GM19351 (cell line): Measurements from ENCODE around the gene BPIFB3.

ENCODE experiments used
- ATAC-seq: cut with Tn5 transposase; IDR thresholded peaks from one replicate; pipeline ENCODE4 v1.9.1; 2021; ENCODE audit warnings: mild to moderate bottlenecking, moderate library complexity; ENCODE audit not compliant: unreplicated experiment

BPIFB3 gene

GRCh38 chr20:33015700-33016580, 37.8 kb upstream of the BPIFB3 start:
- ATAC-seq, result no peak

- ATAC-seq, result no peak
These were observed 37.1 kb upstream of the BPIFB3 start for GRCh38 chr20:33016581-33017109.

GRCh38 chr20:33017542-33017941, 36.2 kb upstream of the BPIFB3 start:
- ATAC-seq, result no peak

- no peak for ATAC-seq
These were observed 35.4 kb upstream of the BPIFB3 start for GRCh38 chr20:33018169-33018931.

GRCh38 chr20:33019465-33020277, 34.0 kb upstream of the BPIFB3 start:
- no peak for ATAC-seq

- no peak for ATAC-seq
These were observed 33.2 kb upstream of the BPIFB3 start for GRCh38 chr20:33020278-33021161.

GRCh38 chr20:33021879-33022278, 31.8 kb upstream of the BPIFB3 start:
- no peak for ATAC-seq

- no peak for ATAC-seq
These were observed 31.4 kb upstream of the BPIFB3 start for GRCh38 chr20:33022289-33022688.

- no peak for ATAC-seq
These were observed 30.8 kb upstream of the BPIFB3 start for GRCh38 chr20:33022694-33023438.

- no peak for ATAC-seq
These were observed 30.1 kb upstream of the BPIFB3 start for GRCh38 chr20:33023439-33024242.

- ATAC-seq, result no peak
These were observed 29.5 kb upstream of the BPIFB3 start for GRCh38 chr20:33024243-33024560.

GRCh38 chr20:33024609-33025317, 28.9 kb upstream of the BPIFB3 start:
- ATAC-seq, result no peak

GRCh38 chr20:33025318-33025876, 28.3 kb upstream of the BPIFB3 start:
- no peak for ATAC-seq

GRCh38 chr20:33026072-33026778, 27.5 kb upstream of the BPIFB3 start:
- no peak for ATAC-seq

- ATAC-seq, result no peak
These were observed 26.6 kb upstream of the BPIFB3 start for GRCh38 chr20:33026779-33027759.
